Natural killer cell treated with Interleukin-12 subunit alpha and Interleukin-12 subunit beta and Interleukin-15 and Interleukin-18, amount 100 ng/mL, for 72 hours (primary cell): ENCODE results near the gene CHRNB1. TPM values are rescaled to one million over a fixed set of nuclear protein-coding genes. Genes with fewer than 3 reads are reported as not detected.
A peak's percentile ranks its signal among the peaks of the same experiment; 100 is the strongest.
"Not testable (repeated sequence)": the region's sequence is repeated elsewhere in the genome, so short reads cannot be mapped to it uniquely, and the experiment has no call there.

Source experiments
- ATAC-seq, 2 donors: fragments of 150-1000 bp; cut with Tn5 transposase in 1 of 2; sonication (Bioruptor Pico), chemical (Tn5 transposase) in 1 of 2; 2 replicates each; pipeline ENCODE4 v1.10.0; 2021
- DNase-seq: peaks from one replicate; pipeline ENCODE4 v3.0.0; 2022; ENCODE audit warnings: low spot score
- H3K27ac Mint-ChIP-seq, 2 donors: 1 replicate in 1 of 2; 2 replicates in 1 of 2; pipeline ENCODE4 v1.8.0; 2022; ENCODE audit warnings: mixed read lengths in 2 of 2, mild to moderate bottlenecking in 1 of 2, moderate library complexity in 1 of 2
- H3K27me3 Mint-ChIP-seq, 2 donors: 1 replicate in 1 of 2; 2 replicates in 1 of 2; pipeline ENCODE4 v1.8.0; 2022; ENCODE audit warnings: mixed read lengths in 2 of 2
- H3K36me3 Mint-ChIP-seq: one replicate; pipeline ENCODE4 v1.8.0; 2022; ENCODE audit warnings: mixed read lengths
- H3K4me1 Mint-ChIP-seq, 2 donors: 1 replicate in 1 of 2; 2 replicates in 1 of 2; pipeline ENCODE4 v1.8.0; 2022; ENCODE audit warnings: low read depth in 2 of 2, mixed read lengths in 2 of 2, mild to moderate bottlenecking in 1 of 2
- H3K4me3 Mint-ChIP-seq: one replicate; pipeline ENCODE4 v1.8.0; 2022; ENCODE audit warnings: mixed read lengths
- H3K9me3 Mint-ChIP-seq: 2 replicates; pipeline ENCODE4 v1.8.0; 2022; ENCODE audit warnings: mixed read lengths
- total RNA-seq, 2 donors: library from RNA; stranded (reverse); gene quantifications; one replicate each; pipeline ENCODE4 v1.2.3, GENCODE V29; 2022

CHRNB1 gene
- total RNA-seq, 2 donors from 2014 or later = 10.4 to 13.7 TPM

- Mint-ChIP-seq H3K4me1 (peaks cover 5 to 23% of the 10 kb centered on the region in 2 donors), H3K4me3 (no peak overlapping the region), H3K36me3 (no peaks in the 10 kb centered on the region), H3K9me3 (no peaks in the 10 kb centered on the region), H3K27ac (no peak overlapping the region), H3K27me3 (no peaks in the 10 kb centered on the region)
- DNase-seq (no peak), ATAC-seq (no peak)
These were observed 16.2 kb downstream of the CHRNB1 start for GRCh38 chr17:7460850-7461660.

- DNase-seq (no peak), ATAC-seq (peak in 1 of 2 donors; percentile 21)
- H3K4me1 Mint-ChIP-seq = peaks cover 8 to 25% of the 10 kb centered on the region in 2 donors
- H3K4me3 Mint-ChIP-seq = no peak overlapping the region
- H3K27me3 Mint-ChIP-seq = no peaks in the 10 kb centered on the region
- no peak overlapping the region for H3K27ac Mint-ChIP-seq
- H3K9me3 Mint-ChIP-seq = no peaks in the 10 kb centered on the region
- no peaks in the 10 kb centered on the region for H3K36me3 Mint-ChIP-seq
These were observed 17.9 kb downstream of the CHRNB1 start for GRCh38 chr17:7462474-7463371.

GRCh38 chr17:7463372-7463846, 18.5 kb downstream of the CHRNB1 start:
- H3K27ac Mint-ChIP-seq = no peak overlapping the region
- no peak for DNase-seq
- H3K4me1 Mint-ChIP-seq = peaks cover 8 to 25% of the 10 kb centered on the region in 2 donors
- H3K27me3 Mint-ChIP-seq = no peaks in the 10 kb centered on the region
- no peak overlapping the region for H3K4me3 Mint-ChIP-seq
- H3K9me3 Mint-ChIP-seq = no peaks in the 10 kb centered on the region
- ATAC-seq = peak in 1 of 2 donors; percentile 29
- H3K36me3 Mint-ChIP-seq = no peaks in the 10 kb centered on the region

GRCh38 chr17:7464081-7464480, 19.2 kb downstream of the CHRNB1 start:
- ATAC-seq (no peak), DNase-seq (no peak)
- no peaks in the 10 kb centered on the region for H3K36me3 Mint-ChIP-seq
- H3K4me3 Mint-ChIP-seq = no peak overlapping the region
- H3K27ac Mint-ChIP-seq = no peak overlapping the region
- H3K4me1 Mint-ChIP-seq = peaks cover 8 to 20% of the 10 kb centered on the region in 2 donors
- H3K9me3 Mint-ChIP-seq = no peaks in the 10 kb centered on the region
- H3K27me3 Mint-ChIP-seq = no peaks in the 10 kb centered on the region

GRCh38 chr17:7465597-7466275, 20.9 kb downstream of the CHRNB1 start:
- H3K27ac Mint-ChIP-seq = no peak overlapping the region
- DNase-seq (no peak), ATAC-seq (no peak)
- no peaks in the 10 kb centered on the region for H3K27me3 Mint-ChIP-seq
- H3K4me1 Mint-ChIP-seq = peaks cover 8 to 16% of the 10 kb centered on the region in 2 donors
- H3K9me3 Mint-ChIP-seq = no peaks in the 10 kb centered on the region
- H3K36me3 Mint-ChIP-seq = no peaks in the 10 kb centered on the region
- no peak overlapping the region for H3K4me3 Mint-ChIP-seq

- ATAC-seq (no peak), DNase-seq (no peak)
- Mint-ChIP-seq H3K27ac (peak overlapping the region in 1 of 2 donors; percentile 79), H3K4me1 (peaks cover 8 to 13% of the 10 kb centered on the region in 2 donors), H3K27me3 (no peaks in the 10 kb centered on the region), H3K9me3 (no peaks in the 10 kb centered on the region), H3K4me3 (no peak overlapping the region), H3K36me3 (no peaks in the 10 kb centered on the region)
These were observed 21.4 kb downstream of the CHRNB1 start for GRCh38 chr17:7466318-7466638.

GRCh38 chr17:7466639-7467341, 21.9 kb downstream of the CHRNB1 start:
- H3K4me3 Mint-ChIP-seq = no peak overlapping the region
- H3K27me3 Mint-ChIP-seq = no peaks in the 10 kb centered on the region
- no peaks in the 10 kb centered on the region for H3K36me3 Mint-ChIP-seq
- no peaks in the 10 kb centered on the region for H3K9me3 Mint-ChIP-seq
- peak overlapping the region in 1 of 2 donors; percentile 79 for H3K27ac Mint-ChIP-seq
- H3K4me1 Mint-ChIP-seq = peaks cover 11 to 16% of the 10 kb centered on the region in 2 donors
- ATAC-seq = peak in 1 of 2 donors; percentile 14
- no peak for DNase-seq

- no peaks in the 10 kb centered on the region for H3K27me3 Mint-ChIP-seq
- no peak for ATAC-seq
These were observed 22.6 kb downstream of the CHRNB1 start for GRCh38 chr17:7467498-7467897.

GRCh38 chr17:7468290-7468689, 23.4 kb downstream of the CHRNB1 start:
- Mint-ChIP-seq H3K36me3 (no peaks in the 10 kb centered on the region), H3K9me3 (no peaks in the 10 kb centered on the region), H3K27ac (peak overlapping the region in 1 of 2 donors; percentile 48), H3K4me3 (no peak overlapping the region), H3K27me3 (no peaks in the 10 kb centered on the region), H3K4me1 (peaks cover 15 to 17% of the 10 kb centered on the region in 2 donors)
- DNase-seq (no peak), ATAC-seq (no peak)

More at GRCh38 chr17:7467498-7467897, 22.6 kb downstream of the CHRNB1 start:
- Mint-ChIP-seq H3K36me3 (no peaks in the 10 kb centered on the region), H3K4me3 (no peak overlapping the region), H3K4me1 (peaks cover 15 to 20% of the 10 kb centered on the region in 2 donors), H3K9me3 (no peaks in the 10 kb centered on the region), H3K27ac (peak overlapping the region in 1 of 2 donors; percentile 79)
- no peak for DNase-seq

- ATAC-seq = no peak
- Mint-ChIP-seq H3K27ac (no peak overlapping the region), H3K9me3 (no peaks in the 10 kb centered on the region), H3K4me1 (peaks cover 15 to 17% of the 10 kb centered on the region in 2 donors), H3K36me3 (no peaks in the 10 kb centered on the region), H3K4me3 (no peak overlapping the region), H3K27me3 (no peaks in the 10 kb centered on the region)
- DNase-seq = no peak
These were observed 24.0 kb downstream of the CHRNB1 start for GRCh38 chr17:7468804-7469389.

GRCh38 chr17:7469843-7470242, 25.0 kb downstream of the CHRNB1 start:
- H3K4me3 Mint-ChIP-seq, H3K36me3 Mint-ChIP-seq: not testable (repeated sequence)

GRCh38 chr17:7470457-7470973, 25.7 kb downstream of the CHRNB1 start:
- not testable (repeated sequence) for H3K9me3 Mint-ChIP-seq, DNase-seq, H3K36me3 Mint-ChIP-seq, H3K27me3 Mint-ChIP-seq, ATAC-seq, H3K4me3 Mint-ChIP-seq
- Mint-ChIP-seq H3K27ac (peak overlapping the region in 1 of 2 donors; percentile 72), H3K4me1 (peaks cover 15 to 18% of the 10 kb centered on the region in 2 donors)

More at GRCh38 chr17:7469843-7470242, 25.0 kb downstream of the CHRNB1 start:
- H3K9me3 Mint-ChIP-seq, DNase-seq, ATAC-seq, H3K27me3 Mint-ChIP-seq, H3K27ac Mint-ChIP-seq: not testable (repeated sequence)
- peaks cover 15 to 17% of the 10 kb centered on the region in 2 donors for H3K4me1 Mint-ChIP-seq
